ENCODE measurements around the gene SCFD2. TPM values are rescaled to one million over a fixed set of nuclear protein-coding genes. Genes with fewer than 3 reads are reported as not detected.
A peak's percentile ranks its signal among the peaks of the same experiment; 100 is the strongest.

Gene SCFD2
- total RNA-seq, 1 donor from 2014 or later, result 14.3 TPM

DNA sequence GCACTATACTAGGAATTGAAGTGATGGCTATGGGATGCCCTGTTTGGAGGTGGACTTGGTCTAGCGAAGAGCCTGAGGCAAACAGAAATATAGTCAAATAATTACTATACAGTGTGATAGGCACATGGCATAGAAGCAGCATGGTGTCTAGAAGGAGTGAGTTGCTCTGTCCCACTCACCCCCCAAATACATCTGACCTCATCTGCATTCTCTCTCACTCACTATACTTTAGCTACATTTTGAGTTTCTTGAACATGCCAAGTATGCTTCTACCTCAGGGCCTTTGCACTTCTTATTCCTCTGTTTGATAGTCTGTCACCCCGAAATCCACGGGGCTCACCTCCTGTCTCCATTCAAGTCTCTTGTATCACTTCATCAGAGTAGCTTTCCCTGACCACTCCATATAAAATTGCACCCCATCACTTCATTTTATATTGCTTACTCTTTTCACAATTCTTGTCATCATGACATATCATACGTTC, 9.0 kb upstream of the SCFD2 start:
- Histone ChIP-seq H3K9me3 (no peaks in the 10 kb centered on the region), H3K27me3 (peaks cover 9% of the 10 kb centered on the region), H3K27ac (no peak overlapping the region), H3K4me1 (peaks cover 16% of the 10 kb centered on the region), H3K36me3 (no peaks in the 10 kb centered on the region), H3K4me3 (no peak overlapping the region)
- TF ChIP-seq, protein P1, sequence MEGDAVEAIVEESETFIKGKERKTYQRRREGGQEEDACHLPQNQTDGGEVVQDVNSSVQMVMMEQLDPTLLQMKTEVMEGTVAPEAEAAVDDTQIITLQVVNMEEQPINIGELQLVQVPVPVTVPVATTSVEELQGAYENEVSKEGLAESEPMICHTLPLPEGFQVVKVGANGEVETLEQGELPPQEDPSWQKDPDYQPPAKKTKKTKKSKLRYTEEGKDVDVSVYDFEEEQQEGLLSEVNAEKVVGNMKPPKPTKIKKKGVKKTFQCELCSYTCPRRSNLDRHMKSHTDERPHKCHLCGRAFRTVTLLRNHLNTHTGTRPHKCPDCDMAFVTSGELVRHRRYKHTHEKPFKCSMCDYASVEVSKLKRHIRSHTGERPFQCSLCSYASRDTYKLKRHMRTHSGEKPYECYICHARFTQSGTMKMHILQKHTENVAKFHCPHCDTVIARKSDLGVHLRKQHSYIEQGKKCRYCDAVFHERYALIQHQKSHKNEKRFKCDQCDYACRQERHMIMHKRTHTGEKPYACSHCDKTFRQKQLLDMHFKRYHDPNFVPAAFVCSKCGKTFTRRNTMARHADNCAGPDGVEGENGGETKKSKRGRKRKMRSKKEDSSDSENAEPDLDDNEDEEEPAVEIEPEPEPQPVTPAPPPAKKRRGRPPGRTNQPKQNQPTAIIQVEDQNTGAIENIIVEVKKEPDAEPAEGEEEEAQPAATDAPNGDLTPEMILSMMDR (IDR thresholded peaks at IDR 0.05), result no peak
- no peak for ATAC-seq
- intact Hi-C loops (cut with DNase I), result no loop called here
- DNase-seq, result no peak

DNA sequence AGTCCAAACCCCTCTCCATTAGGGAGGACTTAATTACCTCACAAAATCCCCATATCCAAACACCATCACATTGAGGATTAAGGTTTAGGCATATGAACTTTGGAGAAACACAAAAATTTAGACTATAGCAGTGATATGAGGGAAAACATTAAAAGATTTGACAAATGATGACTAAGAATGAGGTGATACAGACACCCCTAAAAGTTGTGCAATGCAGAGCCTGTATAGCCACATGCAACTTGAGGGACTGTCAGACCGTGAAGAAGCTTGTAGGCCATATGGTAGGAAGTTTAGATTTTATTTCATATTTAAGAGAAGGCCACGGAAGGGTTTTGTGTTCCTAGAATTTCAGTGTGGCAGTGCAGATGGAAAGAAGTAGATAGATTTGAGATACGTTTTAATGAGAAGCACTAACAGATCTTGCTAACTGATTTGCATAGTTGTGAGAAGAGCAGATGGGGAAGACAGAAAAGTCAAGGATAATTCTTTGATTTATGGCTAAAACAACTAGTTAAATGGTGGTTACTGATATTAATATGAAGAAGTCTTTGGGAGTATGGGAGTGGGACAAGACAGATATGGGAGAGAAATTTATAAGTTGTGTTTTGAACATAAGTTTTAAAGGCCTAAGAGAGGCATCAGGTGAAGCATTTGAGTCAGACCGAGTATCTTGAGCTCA, 6.1 kb upstream of the SCFD2 start:
- Histone ChIP-seq H3K36me3 (no peaks in the 10 kb centered on the region), H3K27ac (no peak overlapping the region), H3K27me3 (peaks cover 9% of the 10 kb centered on the region), H3K4me1 (peaks cover 4% of the 10 kb centered on the region), H3K9me3 (no peaks in the 10 kb centered on the region), H3K4me3 (no peak overlapping the region)
- intact Hi-C loops (cut with DNase I), result no loop called here
- TF ChIP-seq, protein P1 (IDR thresholded peaks at IDR 0.05), result no peak
- DNase-seq (no peak), ATAC-seq (no peak)

DNA sequence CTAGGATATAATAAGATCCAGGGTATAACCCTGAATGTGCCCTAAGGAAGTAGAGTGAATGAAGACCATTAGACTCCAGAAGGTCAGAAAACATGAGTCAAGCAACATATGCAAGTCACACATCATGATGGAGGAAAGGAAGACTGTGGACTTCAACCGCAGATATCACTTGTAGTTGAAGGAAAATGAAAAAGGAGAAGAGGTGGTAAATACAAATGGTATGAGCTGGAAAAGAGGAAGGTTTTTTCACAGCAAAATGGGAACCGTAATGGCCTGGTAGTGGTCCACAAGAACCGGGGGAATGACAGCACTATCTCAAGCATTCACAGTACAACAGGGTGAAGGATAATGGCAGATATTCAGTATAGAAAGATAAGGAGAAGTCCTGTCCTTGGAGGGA, 5.2 kb upstream of the SCFD2 start:
- peaks cover 9% of the 10 kb centered on the region for H3K27me3 ChIP-seq
- no peaks in the 10 kb centered on the region for H3K9me3 ChIP-seq
- no peaks in the 10 kb centered on the region for H3K36me3 ChIP-seq
- H3K4me3 ChIP-seq, result no peak overlapping the region
- DNase-seq, result no peak
- no peak for ATAC-seq
- intact Hi-C loops (cut with DNase I), result no loop called here
- TF ChIP-seq, protein P1 (IDR thresholded peaks at IDR 0.05), result no peak
- no peaks in the 10 kb centered on the region for H3K4me1 ChIP-seq
- H3K27ac ChIP-seq, result no peak overlapping the region

DNA sequence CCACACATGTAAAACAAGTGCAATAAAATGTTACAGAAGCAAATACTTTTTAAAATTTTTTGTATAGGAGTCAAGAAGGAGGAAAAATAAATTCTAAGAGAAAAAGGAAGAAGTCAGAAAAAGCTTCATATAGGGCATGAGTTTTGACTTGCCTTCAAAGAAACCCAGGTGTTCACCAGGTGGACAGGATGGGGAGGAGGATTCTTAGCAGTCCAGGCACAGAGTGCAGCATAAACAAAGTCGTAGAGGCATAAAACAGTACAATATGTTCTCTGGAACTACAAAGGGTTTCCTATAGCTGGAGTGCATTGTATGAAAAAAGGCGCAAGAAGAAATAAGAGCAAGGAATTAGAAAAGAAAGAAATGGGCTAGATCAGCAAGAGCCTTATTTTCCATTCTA, 1.9 kb upstream of the SCFD2 start:
- Histone ChIP-seq H3K4me1 (peaks cover 18% of the 10 kb centered on the region), H3K36me3 (no peaks in the 10 kb centered on the region), H3K4me3 (no peak overlapping the region), H3K27me3 (peaks cover 9% of the 10 kb centered on the region), H3K9me3 (no peaks in the 10 kb centered on the region), H3K27ac (no peak overlapping the region)
- TF ChIP-seq, protein P1 (IDR thresholded peaks at IDR 0.05), result no peak
- no peak for DNase-seq
- intact Hi-C loops (cut with DNase I), result no loop called here
- no peak for ATAC-seq

DNA sequence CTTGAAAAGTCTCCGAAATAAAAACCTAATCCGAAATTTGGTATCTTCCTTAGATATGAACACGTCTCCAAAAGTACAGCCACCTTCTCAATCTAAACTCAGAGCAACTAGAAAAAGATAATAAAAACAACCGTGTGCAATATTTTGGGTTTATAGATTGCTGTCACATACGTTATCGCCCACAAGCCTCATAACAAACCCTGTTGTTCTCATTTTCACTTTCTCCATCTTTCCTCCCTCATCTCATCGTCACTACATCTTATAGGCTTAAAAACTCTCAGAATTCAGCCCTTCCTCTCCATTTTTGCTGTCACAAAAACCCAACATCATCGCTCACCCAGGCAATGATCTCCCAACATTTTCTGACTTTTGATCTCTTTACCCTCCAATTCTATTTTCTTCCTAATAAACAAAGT, 448 bp upstream of the SCFD2 start:
- TF ChIP-seq, protein P1 (IDR thresholded peaks at IDR 0.05), result no peak
- peak overlapping the region; percentile 82 for H3K27ac ChIP-seq
- intact Hi-C loops (cut with DNase I), result no loop called here

More for the DNA sequence above, 448 bp upstream of the SCFD2 start:
- ATAC-seq (no peak), DNase-seq (no peak)
- Histone ChIP-seq H3K4me1 (peaks cover 22% of the 10 kb centered on the region), H3K4me3 (peak overlapping the region; percentile 99), H3K27me3 (peaks cover 9% of the 10 kb centered on the region), H3K9me3 (no peaks in the 10 kb centered on the region), H3K36me3 (no peaks in the 10 kb centered on the region)
